Ascending aorta (tissue), 2 donors: ENCODE measurements around the gene JAKMIP1. TPM values are rescaled to one million over a fixed set of nuclear protein-coding genes. Genes with fewer than 3 reads are reported as not detected.

Experiments
- DNase-seq, 2 donors: peaks; one replicate each; pipeline ENCODE4 v3.0.0-alpha.2; 2019; ENCODE audit warnings: low spot score in 2 of 2
- H3K27ac ChIP-seq, 2 donors: fragments of 200-600 bp; sonication (generic); one replicate each; pipeline ENCODE4 v1.5.1; 2016 to 2017; ENCODE audit warnings: mild to moderate bottlenecking in 1 of 2
- H3K27me3 ChIP-seq: fragments of 200-600 bp; sonication (generic); one replicate; pipeline ENCODE4 v1.5.1; 2017
- H3K36me3 ChIP-seq, 2 donors: fragments of 200-600 bp; sonication (generic); one replicate each; pipeline ENCODE4 v1.5.1; 2016
- H3K4me1 ChIP-seq, 2 donors: fragments of 200-600 bp; sonication (generic); one replicate each; pipeline ENCODE4 v1.5.1; 2016 to 2017; ENCODE audit warnings: mild to moderate bottlenecking in 1 of 2
- H3K4me3 ChIP-seq, 2 donors: fragments of 200-600 bp; sonication (generic); one replicate each; pipeline ENCODE4 v1.5.1; 2016 to 2017; ENCODE audit warnings: mild to moderate bottlenecking in 1 of 2
- H3K9me3 ChIP-seq, 2 donors: fragments of 200-600 bp; sonication (generic); one replicate each; pipeline ENCODE4 v1.5.1; 2016
- intact Hi-C: fragments of 100-400 bp; cut with DNase I; formaldehyde crosslinking; loops from one replicate; pipeline ENCODE4 v1.15.1; 2023
- total RNA-seq: library from RNA; depleted of rRNA; stranded (reverse); fragments of >200 nt; gene quantifications from one replicate; pipeline ENCODE4 v1.1.0, GENCODE V29; 2016
- TF ChIP-seq, protein P1 (sequence below), 3 experiments: fragments of 200-600 bp in 2 of 3; fragments of 450-650 bp in 1 of 3; sonication (generic) in 2 of 3; IDR thresholded peaks; one replicate each; pipeline ENCODE4 v1.5.1; 2016 to 2019; ENCODE audit warnings: antibody characterized with exemption in 3 of 3, mild to moderate bottlenecking in 1 of 3, moderate library complexity in 1 of 3

Gene JAKMIP1
- total RNA-seq, 1 donor from 2014 or later, result not detected

DNA sequence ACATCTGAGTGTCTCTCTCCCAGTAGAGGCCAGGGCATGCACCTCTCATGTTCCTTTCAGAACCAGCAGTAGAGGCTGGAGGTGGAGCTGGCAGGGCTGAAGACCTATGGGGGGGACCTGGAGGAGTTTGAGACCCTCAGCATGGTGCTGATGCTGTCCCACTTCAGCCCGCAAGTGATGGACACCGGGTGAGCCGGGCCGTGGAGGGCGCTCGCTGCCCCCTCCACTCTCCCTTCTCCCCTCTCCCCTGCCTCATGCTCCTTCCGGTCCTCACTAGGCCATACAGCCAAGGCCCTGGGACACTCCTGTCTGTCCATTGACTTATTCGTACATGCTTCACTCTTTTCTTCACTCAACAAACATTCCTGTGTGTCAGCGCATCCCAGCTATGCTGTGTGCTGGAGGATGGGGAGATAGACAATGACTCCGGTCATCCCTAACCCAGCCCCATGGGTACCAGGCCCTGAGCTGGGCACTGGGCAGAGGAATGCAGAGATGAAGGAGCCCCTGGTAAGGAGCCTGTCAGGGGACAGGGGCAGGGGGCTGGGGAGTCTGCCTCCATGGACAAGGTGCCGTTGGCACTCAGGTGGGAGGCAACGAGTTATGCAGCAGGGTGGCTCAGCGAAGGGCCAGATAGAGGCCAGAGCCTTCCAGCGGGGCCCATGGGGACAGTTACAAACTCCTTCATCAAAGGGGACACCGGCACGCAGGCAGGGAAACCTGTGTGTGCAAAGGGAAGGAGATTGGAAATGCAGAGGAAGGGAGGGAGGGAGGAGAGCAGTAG, 40.9 kb upstream of the JAKMIP1 start:
- no peak overlapping the region for H3K4me3 ChIP-seq
- intact Hi-C loops, result no loop called here

DNA sequence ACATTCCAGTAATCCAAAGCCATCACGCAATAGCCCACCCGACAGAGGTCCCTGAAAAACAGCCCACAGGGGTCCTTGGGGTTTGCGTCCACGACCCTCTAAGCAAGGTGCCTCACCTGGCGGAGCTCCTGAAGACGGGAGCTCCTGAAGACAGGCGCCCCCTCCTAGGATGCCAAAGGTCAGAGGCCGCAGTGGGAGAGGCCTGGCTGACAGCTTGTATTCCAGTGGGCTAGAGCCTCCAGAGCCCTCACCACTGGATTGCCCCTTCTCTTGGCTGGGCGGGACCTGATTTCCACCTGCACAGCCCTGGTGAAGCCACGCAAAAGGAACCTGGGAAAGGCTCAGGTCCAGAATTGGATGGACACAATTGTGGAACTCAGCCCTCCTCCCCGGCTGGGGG, 39.6 kb upstream of the JAKMIP1 start:
- Histone ChIP-seq H3K9me3 (no peaks in the 10 kb centered on the region), H3K27ac (no peak overlapping the region), H3K36me3 (no peaks in the 10 kb centered on the region), H3K4me3 (no peak overlapping the region), H3K27me3 (no peaks in the 10 kb centered on the region), H3K4me1 (no peaks in the 10 kb centered on the region)
- no peak for DNase-seq
- TF ChIP-seq, protein P1, sequence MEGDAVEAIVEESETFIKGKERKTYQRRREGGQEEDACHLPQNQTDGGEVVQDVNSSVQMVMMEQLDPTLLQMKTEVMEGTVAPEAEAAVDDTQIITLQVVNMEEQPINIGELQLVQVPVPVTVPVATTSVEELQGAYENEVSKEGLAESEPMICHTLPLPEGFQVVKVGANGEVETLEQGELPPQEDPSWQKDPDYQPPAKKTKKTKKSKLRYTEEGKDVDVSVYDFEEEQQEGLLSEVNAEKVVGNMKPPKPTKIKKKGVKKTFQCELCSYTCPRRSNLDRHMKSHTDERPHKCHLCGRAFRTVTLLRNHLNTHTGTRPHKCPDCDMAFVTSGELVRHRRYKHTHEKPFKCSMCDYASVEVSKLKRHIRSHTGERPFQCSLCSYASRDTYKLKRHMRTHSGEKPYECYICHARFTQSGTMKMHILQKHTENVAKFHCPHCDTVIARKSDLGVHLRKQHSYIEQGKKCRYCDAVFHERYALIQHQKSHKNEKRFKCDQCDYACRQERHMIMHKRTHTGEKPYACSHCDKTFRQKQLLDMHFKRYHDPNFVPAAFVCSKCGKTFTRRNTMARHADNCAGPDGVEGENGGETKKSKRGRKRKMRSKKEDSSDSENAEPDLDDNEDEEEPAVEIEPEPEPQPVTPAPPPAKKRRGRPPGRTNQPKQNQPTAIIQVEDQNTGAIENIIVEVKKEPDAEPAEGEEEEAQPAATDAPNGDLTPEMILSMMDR (IDR thresholded peaks at IDR 0.05), result no peak
- intact Hi-C loops, result no loop called here

More for the DNA sequence above, 40.9 kb upstream of the JAKMIP1 start:
- Histone ChIP-seq H3K36me3 (no peaks in the 10 kb centered on the region), H3K4me1 (no peaks in the 10 kb centered on the region), H3K9me3 (no peaks in the 10 kb centered on the region), H3K27me3 (peaks cover 5% of the 10 kb centered on the region), H3K27ac (no peak overlapping the region)
- TF ChIP-seq, protein P1 (IDR thresholded peaks at IDR 0.05), result no peak
- no peak for DNase-seq

DNA sequence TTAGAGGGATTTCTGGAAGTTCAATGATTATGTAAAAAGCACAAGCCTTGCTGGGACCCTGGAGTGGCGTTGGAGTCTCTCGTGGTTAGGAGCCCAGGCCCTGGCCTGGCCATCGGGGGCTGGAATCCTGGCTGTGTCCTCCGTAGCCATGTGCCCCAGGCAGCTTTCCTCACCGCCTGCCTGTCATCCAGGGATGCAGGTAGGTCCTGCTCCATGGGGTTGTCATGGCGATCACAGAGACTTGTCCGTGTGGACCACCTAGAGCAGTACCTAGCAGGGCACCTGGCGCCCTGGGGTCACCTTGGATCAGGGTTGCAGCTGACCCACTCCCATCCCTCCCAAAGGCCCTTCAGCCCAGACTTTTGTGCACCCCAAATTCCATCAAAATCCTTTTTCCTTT, 39.1 kb upstream of the JAKMIP1 start:
- no peak overlapping the region for H3K27ac ChIP-seq
- no peaks in the 10 kb centered on the region for H3K36me3 ChIP-seq
- DNase-seq, result peak in 1 of 2 donors; percentile 30
- no peaks in the 10 kb centered on the region for H3K27me3 ChIP-seq
- no peaks in the 10 kb centered on the region for H3K9me3 ChIP-seq
- intact Hi-C loops, result no loop called here
- TF ChIP-seq, protein P1 (IDR thresholded peaks at IDR 0.05), result no peak
- H3K4me3 ChIP-seq, result no peak overlapping the region
- no peaks in the 10 kb centered on the region for H3K4me1 ChIP-seq

DNA sequence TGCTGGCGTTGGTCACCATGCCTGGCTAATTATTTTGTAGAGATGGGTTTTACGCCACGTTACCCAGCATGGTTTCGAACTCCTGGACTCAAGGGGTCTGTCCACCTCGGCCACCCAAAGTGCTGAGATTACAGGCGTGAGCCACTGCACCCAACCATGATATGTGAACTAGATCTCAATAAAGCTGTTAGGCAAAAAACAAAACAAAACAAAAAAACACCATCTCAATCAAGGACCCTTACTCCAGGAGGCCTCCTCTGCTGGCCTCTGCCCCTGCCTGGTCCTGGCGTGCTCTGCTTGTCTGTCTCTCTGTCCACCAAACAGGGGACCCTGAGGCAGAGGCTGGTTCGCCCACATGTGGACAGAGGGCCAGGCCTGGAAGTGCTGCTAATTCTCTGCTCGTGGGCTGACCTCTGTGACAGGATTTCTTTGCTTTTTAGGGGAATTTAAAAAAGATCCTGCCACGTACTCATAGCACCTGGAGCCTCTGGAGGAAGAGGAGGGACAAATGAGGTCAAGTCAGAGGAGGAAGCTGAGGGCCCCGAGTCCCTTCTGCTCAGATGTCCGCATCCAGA, 36.6 kb upstream of the JAKMIP1 start:
- TF ChIP-seq, protein P1 (IDR thresholded peaks at IDR 0.05), result no peak
- intact Hi-C loops, result no loop called here
- DNase-seq, result peak in 1 of 2 donors; percentile 16
- no peaks in the 10 kb centered on the region for H3K4me1 ChIP-seq
- H3K4me3 ChIP-seq, result no peak overlapping the region
- H3K27me3 ChIP-seq, result no peaks in the 10 kb centered on the region
- no peaks in the 10 kb centered on the region for H3K36me3 ChIP-seq
- H3K9me3 ChIP-seq, result no peaks in the 10 kb centered on the region
- H3K27ac ChIP-seq, result no peak overlapping the region

DNA sequence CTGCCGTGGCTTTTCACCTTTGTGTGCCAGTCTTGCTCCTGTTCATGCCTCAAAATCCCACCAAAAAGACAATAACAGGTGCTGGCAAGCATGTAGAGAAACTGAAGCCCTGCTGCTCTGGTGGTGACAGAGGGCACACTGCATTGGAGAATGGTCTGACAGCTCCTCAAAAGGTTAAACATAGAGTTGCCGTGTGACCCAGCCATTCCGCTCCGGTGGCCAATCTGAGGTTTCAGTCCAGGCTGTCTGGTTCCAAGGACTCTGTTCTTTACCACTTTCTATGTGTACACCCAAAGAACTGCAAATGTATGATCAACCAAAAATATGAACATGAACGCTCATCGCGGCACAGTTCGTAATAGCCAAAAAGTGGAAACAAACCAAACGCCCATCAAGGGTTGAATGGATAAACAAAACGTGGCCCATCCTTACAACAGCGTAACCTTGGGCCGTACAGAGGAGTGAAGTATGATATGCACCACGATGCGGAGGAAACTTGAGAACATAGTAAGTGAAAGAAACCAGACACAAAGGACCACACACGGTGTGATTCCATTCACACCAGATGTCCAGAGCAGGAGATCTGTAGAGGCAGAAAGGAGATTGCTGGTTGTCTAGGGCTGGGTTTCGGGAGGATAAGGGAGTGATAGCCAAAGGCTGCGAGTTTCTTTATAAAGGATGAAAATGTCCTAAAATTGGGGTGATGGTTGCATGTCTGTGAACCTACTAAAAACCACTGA, 35.7 kb upstream of the JAKMIP1 start:
- no peak overlapping the region for H3K27ac ChIP-seq
- intact Hi-C loops, result no loop called here
- no peaks in the 10 kb centered on the region for H3K4me1 ChIP-seq
- TF ChIP-seq, protein P1 (IDR thresholded peaks at IDR 0.05), result no peak
- no peaks in the 10 kb centered on the region for H3K9me3 ChIP-seq
- H3K4me3 ChIP-seq, result no peak overlapping the region
- H3K27me3 ChIP-seq, result no peaks in the 10 kb centered on the region
- peak in 1 of 2 donors; percentile 37 for DNase-seq
- no peaks in the 10 kb centered on the region for H3K36me3 ChIP-seq
